Lung (tissue), 12 donors: ENCODE results near the gene ATP8B1. TPM values are rescaled to one million over a fixed set of nuclear protein-coding genes. Genes with fewer than 3 reads are reported as not detected.

ENCODE experiments used
- ATAC-seq: fragments of 200-7000 bp; cut with Tn5 transposase; one replicate; pipeline ENCODE4 v1.9.1; 2020; ENCODE audit warnings: moderate number of reproducible peaks; ENCODE audit not compliant: insufficient read depth, low FRiP score
- DNase-seq, 3 donors: peaks; one replicate each; pipeline ENCODE4 v3.0.0-alpha.2; 2013 to 2017
- H3K27ac ChIP-seq, 2 donors: one replicate each; pipeline ENCODE4 v1.5.1; 2013; ENCODE audit warnings: mild to moderate bottlenecking in 2 of 2, moderate library complexity in 2 of 2, control low read depth in 1 of 2, inconsistent platforms in 1 of 2, low read depth in 1 of 2, low read length in 1 of 2
- H3K27me3 ChIP-seq, 3 donors: one replicate each; pipeline ENCODE4 v1.5.1; 2013; ENCODE audit warnings: low read length in 2 of 3; ENCODE audit not compliant: control insufficient read depth in 3 of 3, insufficient read depth in 3 of 3
- H3K36me3 ChIP-seq, 4 donors: one replicate each; pipeline ENCODE4 v1.5.1; 2013; ENCODE audit warnings: low read length in 4 of 4, mild to moderate bottlenecking in 1 of 4, moderate library complexity in 1 of 4; ENCODE audit not compliant: control insufficient read depth in 4 of 4, insufficient read depth in 4 of 4
- H3K4me1 ChIP-seq, 5 donors: one replicate each; pipeline ENCODE4 v1.5.1; 2013; ENCODE audit warnings: low read length in 5 of 5, mild to moderate bottlenecking in 2 of 5, moderate library complexity in 1 of 5; ENCODE audit not compliant: control insufficient read depth in 5 of 5, insufficient read depth in 5 of 5
- H3K4me3 ChIP-seq: one replicate; pipeline ENCODE4 v1.5.1; 2013; ENCODE audit warnings: mild to moderate bottlenecking, control low read depth, moderate library complexity
- H3K9ac ChIP-seq, 2 donors: one replicate each; pipeline ENCODE4 v1.5.1; 2013; ENCODE audit warnings: low read length in 2 of 2, control low read depth in 1 of 2; ENCODE audit not compliant: insufficient read depth in 1 of 2
- H3K9me3 ChIP-seq, 4 donors: one replicate each; pipeline ENCODE4 v1.5.1; 2013; ENCODE audit warnings: low read length in 3 of 4, mild to moderate bottlenecking in 1 of 4, moderate library complexity in 1 of 4; ENCODE audit not compliant: control insufficient read depth in 4 of 4, insufficient read depth in 3 of 4
- WGBS, 2 donors: extraction: QIAGEN DNeasy Blood & Tissue Kit; methylation state at CpG; one replicate each; pipeline ENCODE4 v1.1.7; 2013; 5-methylcytosine and 5-hydroxymethylcytosine counted together
- polyA plus RNA-seq, 2 donors: library from polyadenylated mRNA; stranded (reverse); fragments of 200-250 nt; gene quantifications; one replicate each; pipeline ENCODE4 v1.2.1, GENCODE V29; 2013
- total RNA-seq, 2 donors: library from RNA; depleted of rRNA in 1 of 2; stranded (reverse); fragments of >200 nt in 1 of 2; gene quantifications; one replicate each; pipeline ENCODE4 v1.2.1, GENCODE V29; 2014 to 2021
- TF ChIP-seq, protein P1 (sequence below): IDR thresholded peaks from 2 replicates; pipeline ENCODE4 v1.5.1; 2012; ENCODE audit warnings: mild to moderate bottlenecking; ENCODE audit errors: control extremely low read depth, extremely low read depth
- donor health status: control.
- donor health status: control.
- donor health status: Bipolar disorder and iron deficiency.
- donor health status: healthy.
- donor health status: DM: yes; HTN: yes; CAD: no.

Gene ATP8B1
- total and polyA plus RNA-seq, 4 donors: 7.3 to 42.0 (median 18.2) TPM

DNA sequence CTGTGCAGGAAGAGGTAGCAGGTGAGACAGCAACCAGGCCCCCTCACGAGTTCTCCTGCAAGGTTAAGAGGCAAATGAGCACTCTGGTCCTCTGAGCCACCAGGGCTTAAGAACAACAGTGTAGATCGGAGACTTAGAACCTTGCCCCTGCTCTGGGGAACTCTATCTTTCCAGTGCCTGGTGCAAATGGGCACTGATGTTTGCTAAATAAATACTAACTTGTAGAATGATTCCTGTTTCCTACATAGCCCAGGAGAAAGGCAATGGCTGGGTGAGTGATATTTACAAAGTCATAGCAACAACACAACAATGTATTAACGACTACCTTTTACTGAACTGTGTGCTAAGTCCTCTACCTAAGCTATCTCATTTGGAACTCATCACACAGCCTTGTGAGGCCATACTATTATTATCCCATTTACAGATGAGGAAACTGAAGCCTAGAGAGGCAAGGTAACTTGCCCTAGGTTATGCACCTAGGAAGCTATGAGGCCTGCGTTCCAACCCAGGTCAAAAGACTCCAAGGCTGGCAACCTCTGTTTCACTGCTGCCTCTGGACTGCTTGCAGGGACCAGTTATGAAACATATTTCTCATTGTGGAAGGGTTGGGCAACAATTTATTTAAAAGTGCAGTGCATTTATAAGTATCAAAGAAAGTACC lies 4.3 kb downstream of the ATP8B1 start:
- Histone ChIP-seq H3K27ac (no peak overlapping the region), H3K4me1 (peaks cover 2 to 29% (median 2%) of the 10 kb centered on the region in 5 donors), H3K9me3 (no peaks in the 10 kb centered on the region), H3K36me3 (no peaks in the 10 kb centered on the region), H3K4me3 (no peak overlapping the region), H3K9ac (no peak overlapping the region), H3K27me3 (peaks cover 0 to 27% (median 20%) of the 10 kb centered on the region in 3 donors)
- DNase-seq: no peak
- TF ChIP-seq, protein P1, sequence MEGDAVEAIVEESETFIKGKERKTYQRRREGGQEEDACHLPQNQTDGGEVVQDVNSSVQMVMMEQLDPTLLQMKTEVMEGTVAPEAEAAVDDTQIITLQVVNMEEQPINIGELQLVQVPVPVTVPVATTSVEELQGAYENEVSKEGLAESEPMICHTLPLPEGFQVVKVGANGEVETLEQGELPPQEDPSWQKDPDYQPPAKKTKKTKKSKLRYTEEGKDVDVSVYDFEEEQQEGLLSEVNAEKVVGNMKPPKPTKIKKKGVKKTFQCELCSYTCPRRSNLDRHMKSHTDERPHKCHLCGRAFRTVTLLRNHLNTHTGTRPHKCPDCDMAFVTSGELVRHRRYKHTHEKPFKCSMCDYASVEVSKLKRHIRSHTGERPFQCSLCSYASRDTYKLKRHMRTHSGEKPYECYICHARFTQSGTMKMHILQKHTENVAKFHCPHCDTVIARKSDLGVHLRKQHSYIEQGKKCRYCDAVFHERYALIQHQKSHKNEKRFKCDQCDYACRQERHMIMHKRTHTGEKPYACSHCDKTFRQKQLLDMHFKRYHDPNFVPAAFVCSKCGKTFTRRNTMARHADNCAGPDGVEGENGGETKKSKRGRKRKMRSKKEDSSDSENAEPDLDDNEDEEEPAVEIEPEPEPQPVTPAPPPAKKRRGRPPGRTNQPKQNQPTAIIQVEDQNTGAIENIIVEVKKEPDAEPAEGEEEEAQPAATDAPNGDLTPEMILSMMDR: no peak
- WGBS, 2 donors: 77 to 89% methylated on average over 4 of the region's 4 CpGs
- ATAC-seq: no peak

DNA sequence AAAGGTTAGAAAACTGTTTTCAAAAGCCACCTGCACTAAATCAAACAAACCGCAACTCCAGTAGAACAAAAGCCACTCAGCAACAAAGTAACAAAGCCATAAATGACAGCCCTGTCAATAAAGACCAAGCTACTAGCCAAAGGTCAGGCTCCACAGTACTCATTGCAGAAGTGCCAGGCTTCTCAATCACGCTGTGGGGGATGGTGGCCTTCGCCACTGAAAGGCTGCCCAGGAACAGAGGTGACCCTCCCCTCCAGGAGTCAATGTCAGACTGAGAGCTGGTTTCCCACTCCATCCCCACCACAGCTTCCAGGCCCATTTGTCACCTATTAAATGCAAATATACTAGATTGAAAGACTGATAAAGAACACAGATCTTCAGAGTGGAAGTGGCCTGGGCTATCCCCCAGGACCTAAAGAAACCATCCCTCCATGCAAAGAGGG lies 5.9 kb downstream of the ATP8B1 start:
- Histone ChIP-seq H3K36me3 (no peaks in the 10 kb centered on the region), H3K27ac (no peak overlapping the region), H3K9me3 (no peaks in the 10 kb centered on the region), H3K4me1 (peaks cover 7 to 31% (median 15%) of the 10 kb centered on the region in 5 donors), H3K9ac (no peak overlapping the region), H3K4me3 (no peak overlapping the region), H3K27me3 (peaks cover 0 to 23% (median 17%) of the 10 kb centered on the region in 3 donors)
- peak in 2 of 3 donors; percentile 42 to 50 for DNase-seq
- ATAC-seq: no peak
- 70 to 87% methylated on average over 3 of the region's 3 CpGs for WGBS, 2 donors
- TF ChIP-seq, protein P1: no peak

DNA sequence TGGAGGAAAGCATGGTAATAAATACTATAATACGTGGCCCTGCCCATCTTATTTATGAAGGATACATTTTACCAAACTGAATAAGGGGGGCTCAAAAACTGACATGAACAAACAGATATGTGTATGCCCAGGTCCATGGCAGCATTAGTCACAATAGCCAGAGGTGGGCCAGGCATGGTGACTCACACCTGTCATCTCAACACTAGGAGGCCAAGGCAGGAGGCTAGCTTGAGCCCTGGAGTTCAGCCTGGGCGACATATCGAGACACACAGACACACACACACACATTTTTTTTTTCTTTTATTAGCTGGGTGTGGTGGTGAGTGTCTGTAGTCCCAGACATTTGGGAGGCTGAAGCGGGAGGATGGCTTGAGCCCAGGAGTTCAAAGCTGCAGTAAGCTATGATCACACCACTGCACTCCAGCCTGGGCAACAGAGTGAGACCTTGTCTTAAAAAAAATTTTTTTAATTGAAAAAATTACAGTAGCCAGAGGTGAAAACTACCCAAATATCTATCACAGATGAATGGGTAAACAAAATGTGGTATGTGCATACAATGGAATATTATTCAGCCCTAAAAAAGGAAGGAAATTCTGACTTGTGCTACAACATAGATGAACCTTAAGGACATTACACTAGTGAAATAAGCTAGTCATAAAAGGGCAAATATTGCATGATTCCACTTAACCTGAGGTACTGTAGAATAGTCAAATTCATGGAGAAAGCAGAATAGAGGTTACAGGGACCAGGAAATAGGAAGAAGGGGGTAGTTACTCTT lies 8.0 kb downstream of the ATP8B1 start:
- Histone ChIP-seq H3K27me3 (peaks cover 0 to 6% (median 6%) of the 10 kb centered on the region in 3 donors), H3K4me1 (peaks cover 7 to 25% (median 16%) of the 10 kb centered on the region in 5 donors), H3K9me3 (no peaks in the 10 kb centered on the region), H3K9ac (no peak overlapping the region), H3K27ac (no peak overlapping the region), H3K4me3 (no peak overlapping the region), H3K36me3 (no peaks in the 10 kb centered on the region)
- DNase-seq (no peak), ATAC-seq (no peak)
- TF ChIP-seq, protein P1: no peak
- 94 to 95% methylated on average over 4 of the region's 4 CpGs for WGBS, 2 donors
